Measurements from ENCODE around the gene FNDC5.
A peak's percentile ranks its signal among the peaks of the same experiment; 100 is the strongest.

Gene FNDC5

GRCh38 chr1:32897082-32898049, 26.7 kb upstream of the FNDC5 start:
- no peak for DNase-seq

DNA sequence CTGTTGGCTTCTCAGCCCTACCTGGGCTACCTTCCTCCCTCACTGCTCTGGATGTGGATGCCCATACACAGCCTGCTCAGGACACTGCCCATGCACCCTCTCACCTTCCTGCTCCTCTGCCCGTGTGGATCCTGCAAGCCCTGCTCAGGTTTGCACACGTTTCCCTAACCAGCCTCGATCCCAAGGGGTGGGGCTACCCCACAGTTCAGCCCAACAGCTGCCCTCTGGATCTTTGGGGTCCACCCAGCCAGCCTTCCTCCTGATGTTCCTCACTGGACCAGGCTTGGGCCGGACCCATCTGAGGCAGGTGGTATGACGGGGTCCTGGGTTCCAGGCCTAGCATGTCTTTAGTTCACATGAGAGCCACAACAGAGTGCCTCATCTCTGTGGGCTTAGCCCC, 25.7 kb upstream of the FNDC5 start:
- DNase-seq, result no peak

- no peak for DNase-seq
Measured at GRCh38 chr1:32895325-32896215, 24.9 kb upstream of the FNDC5 start.

GRCh38 chr1:32894681-32895080, 24.0 kb upstream of the FNDC5 start:
- no peak for DNase-seq

GRCh38 chr1:32894019-32894600, 23.4 kb upstream of the FNDC5 start:
- no peak for DNase-seq

GRCh38 chr1:32893198-32894018, 22.7 kb upstream of the FNDC5 start:
- DNase-seq, result peak; percentile 69

DNA sequence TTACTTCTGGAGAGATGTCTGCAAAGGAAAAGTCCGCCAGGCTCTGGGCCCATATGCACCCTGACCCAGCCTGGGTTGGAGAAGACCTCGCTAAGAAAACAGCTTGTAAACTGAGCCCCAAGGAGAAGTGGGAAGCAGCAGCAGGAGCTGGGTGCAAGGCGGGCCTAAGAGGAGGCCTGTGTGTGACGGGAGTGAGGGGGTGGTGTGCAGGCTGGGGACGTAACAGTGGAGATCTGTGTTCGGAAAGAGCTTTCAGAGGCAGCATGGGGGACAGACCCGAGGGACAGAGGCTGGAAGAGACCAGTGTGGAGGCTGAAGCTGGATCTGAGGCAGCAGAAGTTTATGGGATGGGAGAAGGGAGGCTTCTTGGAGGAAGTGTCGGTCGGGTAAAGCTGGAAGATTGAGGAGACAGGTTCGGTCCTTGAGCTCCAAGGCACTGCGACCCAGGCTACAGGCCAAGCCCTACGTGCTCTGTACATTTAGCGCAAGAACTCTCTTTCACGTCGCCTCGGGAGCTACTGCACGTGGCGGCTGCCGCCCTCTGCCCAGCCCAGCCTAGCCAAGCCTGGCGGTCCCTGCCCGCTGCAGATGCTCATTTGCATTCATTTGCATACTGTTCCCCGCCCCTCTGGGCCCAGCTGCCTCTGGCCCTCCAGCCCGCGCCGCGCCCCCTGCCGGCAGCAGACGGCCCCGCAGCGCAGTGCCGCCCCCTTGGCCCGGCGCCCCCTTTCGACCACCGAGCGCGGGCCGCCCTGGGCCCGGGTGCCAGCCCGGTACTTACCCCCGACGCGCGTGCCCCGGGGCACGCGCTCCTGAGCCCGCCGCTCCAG, 21.9 kb upstream of the FNDC5 start:
- peak; percentile 88 for DNase-seq

DNA sequence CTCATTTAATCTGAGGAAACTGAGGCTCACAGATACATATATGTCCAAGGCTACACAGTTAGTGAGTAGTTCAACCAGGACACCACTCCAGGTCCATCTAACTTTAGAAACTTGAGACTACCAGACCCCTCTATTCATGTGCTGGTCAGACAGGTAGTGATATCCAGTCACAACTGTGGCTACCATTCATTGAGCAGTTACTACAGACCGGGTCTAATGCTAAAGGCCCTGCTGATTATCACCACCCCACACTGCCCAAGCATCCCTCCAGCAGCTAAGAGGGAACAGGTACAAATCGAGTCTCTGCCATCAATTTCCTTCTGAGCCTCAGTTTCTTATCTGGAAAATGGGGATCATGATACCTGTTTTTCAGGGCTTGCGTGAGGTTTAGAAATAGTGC, 20.9 kb upstream of the FNDC5 start:
- DNase-seq, result no peak

DNA sequence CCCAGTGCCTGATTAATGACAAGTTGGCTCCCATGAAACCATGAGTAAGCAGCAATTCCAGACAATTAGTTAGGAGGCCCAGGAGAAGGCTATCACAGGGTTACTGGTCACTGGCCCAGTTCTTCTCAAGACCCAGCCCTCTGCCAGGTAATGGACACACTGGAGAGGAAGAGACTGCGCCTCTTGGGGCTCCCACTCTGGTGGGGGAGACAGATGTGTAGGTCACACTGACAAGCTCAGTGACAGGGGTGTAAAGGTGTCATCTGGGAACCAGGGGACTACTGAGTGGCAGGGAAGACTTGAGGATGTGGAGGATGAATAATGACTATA, 20.5 kb upstream of the FNDC5 start:
- no peak for DNase-seq

DNA sequence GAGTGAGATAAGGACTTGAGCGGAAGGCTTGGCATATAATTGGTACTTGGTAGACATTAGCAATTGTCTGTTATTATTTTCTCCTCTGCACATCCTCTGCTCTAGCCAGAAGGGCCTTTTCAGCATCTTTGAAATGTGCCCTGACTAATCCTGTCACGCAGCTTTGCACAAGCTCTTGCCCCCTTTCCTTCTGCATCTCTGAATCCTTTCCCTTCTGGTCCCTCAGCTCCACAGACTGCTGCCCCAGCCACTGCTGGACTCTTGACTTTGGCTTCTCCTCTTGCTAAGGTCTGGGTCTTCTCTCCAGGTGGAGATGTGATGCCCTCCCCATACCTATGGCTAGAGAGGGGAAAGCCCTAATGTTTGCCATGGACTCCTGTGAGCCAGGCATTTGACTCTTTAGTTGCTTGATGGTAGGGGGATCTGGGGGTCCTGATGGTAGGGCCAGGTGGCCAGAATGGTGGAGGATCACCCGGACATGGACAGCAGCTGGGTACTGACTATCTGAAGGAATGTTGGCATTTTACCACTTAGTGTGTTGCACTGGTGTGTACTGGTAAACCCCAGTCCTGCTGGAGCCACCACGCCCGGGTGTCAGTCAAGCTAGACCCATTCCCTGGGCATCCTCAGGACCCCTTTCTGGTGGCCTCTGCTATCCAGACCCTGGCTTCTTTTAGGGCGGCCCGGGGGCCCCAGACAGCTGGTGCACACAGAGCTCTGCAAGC, 20.0 kb upstream of the FNDC5 start:
- DNase-seq, result no peak

DNA sequence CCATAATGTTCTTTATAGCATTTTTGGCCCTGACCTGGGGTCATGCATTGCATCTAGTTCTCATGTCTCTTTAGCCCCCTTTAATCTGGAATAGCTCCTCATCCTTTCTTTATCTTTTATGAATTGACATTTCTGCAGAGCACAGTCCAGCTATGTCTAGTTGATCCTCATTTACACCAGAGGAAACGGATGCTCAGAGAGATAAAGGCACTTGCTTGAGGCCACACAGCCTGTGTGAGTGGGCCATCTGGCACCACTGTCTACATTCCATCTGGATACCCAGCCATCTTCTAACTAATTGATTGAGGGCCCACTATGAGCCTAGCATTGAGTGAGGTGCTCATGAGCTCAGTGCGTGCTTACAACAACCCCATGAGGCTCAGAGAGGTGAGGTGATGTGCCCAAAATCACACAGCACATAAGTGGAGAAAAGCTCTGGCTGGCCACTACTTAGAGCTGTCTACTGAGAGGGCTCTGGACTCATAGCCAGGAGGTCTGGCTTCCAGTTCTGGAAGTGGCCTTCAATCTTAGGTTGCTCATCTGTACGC, 19.1 kb upstream of the FNDC5 start:
- no peak for DNase-seq

GRCh38 chr1:32888677-32889420, 18.1 kb upstream of the FNDC5 start:
- no peak for DNase-seq

DNA sequence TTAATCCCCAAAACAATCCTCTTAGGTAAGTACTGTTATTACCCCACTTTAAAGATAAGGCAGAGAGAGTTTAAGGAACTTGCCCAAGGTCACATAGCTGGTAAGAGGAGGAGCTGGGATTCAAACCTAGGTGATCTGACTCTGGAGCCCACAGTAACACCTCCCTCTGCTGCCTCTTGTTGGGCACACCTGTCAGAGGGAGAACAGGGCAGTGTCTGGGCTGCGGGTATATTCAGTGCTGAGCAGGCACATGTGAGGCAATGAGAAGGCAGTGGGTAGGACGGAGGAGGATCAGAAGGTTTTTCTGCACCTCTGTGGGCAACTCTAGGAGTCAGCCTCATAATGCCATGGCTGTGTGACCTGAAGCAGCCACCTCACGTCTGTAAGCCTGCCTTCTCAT, 17.4 kb upstream of the FNDC5 start:
- DNase-seq, result no peak

DNA sequence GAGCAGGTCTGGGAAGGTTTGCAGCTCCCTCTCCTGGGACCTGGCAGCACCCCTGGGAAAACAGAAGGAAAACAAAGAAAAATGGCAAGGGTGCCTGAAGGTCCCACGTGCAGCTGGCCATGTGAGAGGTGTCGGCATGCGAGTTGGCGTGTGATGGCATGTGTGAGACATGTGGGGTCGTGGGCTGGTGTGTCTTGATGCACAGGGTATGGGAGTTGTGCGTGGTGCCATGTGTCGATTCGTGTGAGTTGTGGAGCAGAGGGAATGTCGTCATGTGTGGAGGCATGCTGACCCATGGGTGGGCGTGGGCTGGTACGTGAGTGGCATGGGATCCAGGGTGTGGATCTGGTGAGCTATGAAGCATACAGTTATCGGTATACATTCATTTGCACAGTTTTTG, 16.9 kb upstream of the FNDC5 start:
- DNase-seq, result no peak

GRCh38 chr1:32886828-32887414, 16.2 kb upstream of the FNDC5 start:
- no peak for DNase-seq

GRCh38 chr1:32886004-32886827, 15.5 kb upstream of the FNDC5 start, which contains the start of gene HPCA:
Gene HPCA, plus strand, starts transcription at chr1:32886491. Its CDS starts 2,408 bp downstream, at chr1:32888899.
- DNase-seq, result peak; percentile 83

- DNase-seq, result no peak
Measured at GRCh38 chr1:32885676-32886003, 14.9 kb upstream of the FNDC5 start.

DNA sequence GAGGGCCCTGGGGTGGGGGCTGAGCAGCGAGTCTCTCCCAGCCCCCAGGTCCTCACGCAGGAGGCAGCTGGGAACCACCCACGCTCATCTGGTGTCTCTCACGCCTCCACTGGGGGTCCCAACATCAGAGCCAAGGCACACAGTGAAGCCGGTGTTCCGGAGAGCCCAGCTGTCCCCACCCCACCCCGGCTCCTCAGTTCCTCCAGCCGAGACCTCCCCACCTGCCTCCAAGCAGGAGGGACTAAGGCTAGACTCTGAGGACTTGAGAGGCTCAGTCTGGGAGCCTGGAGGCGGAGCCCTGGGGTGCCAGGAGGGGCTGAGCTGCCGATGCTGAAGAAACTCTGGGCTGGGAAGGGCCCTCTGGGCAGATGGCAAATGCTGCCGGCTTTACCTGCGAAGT, 14.0 kb upstream of the FNDC5 start:
- DNase-seq, result no peak

GRCh38 chr1:32884032-32884372, 13.3 kb upstream of the FNDC5 start:
- DNase-seq, result no peak

Data from activated CD8-positive, alpha-beta memory T cell treated with anti-CD3 and anti-CD28 coated beads, Interleukin-2, amount 50 U/mL, for 48 hours (primary cell).